GM21515 (cell line): ENCODE data around the gene DYNLT4.
"Not testable (repeated sequence)": the region's sequence is repeated elsewhere in the genome, so short reads cannot be mapped to it uniquely, and the experiment has no call there.

Source experiments
- ATAC-seq: cut with Tn5 transposase; IDR thresholded peaks from one replicate; pipeline ENCODE4 v1.9.1; 2021; ENCODE audit not compliant: unreplicated experiment

DYNLT4 gene

DNA sequence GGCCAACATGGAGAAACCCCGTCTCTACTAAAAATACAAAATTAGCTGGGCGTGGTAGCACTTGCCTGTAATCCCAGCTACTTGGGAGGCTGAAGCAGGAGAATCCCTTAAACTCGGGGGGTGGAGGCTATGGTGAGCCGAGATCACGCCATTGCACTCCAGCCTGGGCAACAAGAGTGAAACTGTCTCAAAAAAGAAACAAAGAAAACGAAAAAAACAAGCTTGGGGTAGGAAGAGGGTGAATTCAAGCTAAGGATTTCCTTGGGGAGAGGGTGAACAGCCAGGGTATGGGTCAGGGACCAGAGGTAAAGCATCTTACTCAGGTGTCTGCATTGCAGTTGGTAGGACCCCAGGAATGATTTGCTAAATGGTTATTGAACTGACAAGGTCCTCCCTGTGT, 40.7 kb downstream of the DYNLT4 start:
- ATAC-seq = not testable (repeated sequence)

DNA sequence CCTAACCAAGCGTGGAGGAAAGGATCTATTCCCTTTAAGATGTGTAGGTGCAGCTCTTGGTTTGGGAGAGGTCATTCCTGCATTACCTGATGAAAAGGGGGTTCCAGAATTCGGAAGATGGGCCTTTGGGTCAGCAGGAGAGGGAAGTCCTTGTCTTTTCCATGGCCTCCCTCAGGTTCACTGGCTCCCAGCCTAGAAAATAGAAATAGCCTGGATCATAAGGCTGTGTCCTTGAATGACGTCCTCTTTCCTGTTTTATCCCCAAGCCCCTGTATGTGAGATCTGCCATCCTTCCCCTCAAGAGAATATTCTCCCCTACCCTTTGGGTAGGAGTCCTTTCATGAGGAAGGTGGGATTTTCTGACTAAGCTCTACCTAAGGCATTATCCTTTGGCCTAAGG, 46.3 kb downstream of the DYNLT4 start:
- no peak for ATAC-seq

DNA sequence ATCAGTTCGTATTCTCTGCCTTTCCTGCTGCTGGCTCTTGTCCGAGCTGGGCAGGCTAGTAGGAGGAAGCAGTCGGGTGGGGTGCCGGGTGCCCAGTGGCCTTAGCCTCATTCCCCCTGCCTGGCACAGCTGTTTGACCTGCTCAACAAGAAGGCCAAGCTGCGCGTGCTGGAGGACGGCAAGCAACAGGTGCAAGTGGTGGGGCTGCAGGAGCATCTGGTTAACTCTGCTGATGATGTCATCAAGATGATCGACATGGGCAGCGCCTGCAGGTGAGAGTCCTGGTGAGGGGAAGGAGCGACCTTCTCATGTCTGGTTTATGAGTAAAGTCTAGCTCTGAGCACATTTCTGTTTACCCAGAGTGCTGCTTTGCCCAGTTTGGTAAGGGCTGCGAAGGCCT, 48.1 kb downstream of the DYNLT4 start:
- no peak for ATAC-seq

DNA sequence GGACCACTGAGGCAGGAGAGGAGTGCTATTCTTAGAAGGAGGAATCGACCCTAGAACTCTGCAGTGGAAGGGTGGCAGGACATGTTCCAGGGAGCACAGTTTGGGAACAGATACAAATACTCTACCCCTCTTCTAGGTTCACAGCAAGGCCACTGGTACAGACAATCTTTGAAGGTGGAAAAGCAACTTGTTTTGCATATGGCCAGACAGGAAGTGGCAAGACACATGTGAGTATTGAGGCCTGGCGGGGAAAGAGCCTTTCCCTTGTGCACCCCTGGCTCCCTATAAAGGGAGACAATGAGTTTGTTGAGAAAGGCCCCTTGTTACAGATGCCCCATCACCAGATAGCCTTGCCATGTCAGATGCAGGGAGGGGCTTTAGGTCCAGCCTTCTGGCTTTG, 49.7 kb downstream of the DYNLT4 start:
- no peak for ATAC-seq
